CD4-positive, alpha-beta T cell treated with Interleukin-17A for 1 hour (primary cell): ENCODE results near the gene MMP25.
"Not testable (repeated sequence)": the region's sequence is repeated elsewhere in the genome, so short reads cannot be mapped to it uniquely, and the experiment has no call there.

Experiments used
- DNase-seq: peaks from one replicate; pipeline ENCODE4 v3.0.0-alpha.2; 2020

MMP25 gene

GRCh38 chr16:3074860-3075522 lies 28.6 kb downstream of the MMP25 start:
- peak; percentile 90 for DNase-seq

- DNase-seq = peak; percentile 37
Measured at GRCh38 chr16:3075523-3075915, 29.2 kb downstream of the MMP25 start.

GRCh38 chr16:3075946-3076345 lies 29.6 kb downstream of the MMP25 start:
- DNase-seq = not testable (repeated sequence)

GRCh38 chr16:3076577-3076976 lies 30.2 kb downstream of the MMP25 start:
- no peak for DNase-seq

- no peak for DNase-seq
Measured at GRCh38 chr16:3080024-3080423, 33.7 kb downstream of the MMP25 start.

GRCh38 chr16:3081957-3082356 lies 35.6 kb downstream of the MMP25 start:
- not testable (repeated sequence) for DNase-seq

- DNase-seq = not testable (repeated sequence)
Measured at GRCh38 chr16:3083408-3083807, 37.0 kb downstream of the MMP25 start.

- DNase-seq = no peak
Measured at GRCh38 chr16:3084491-3084890, 38.1 kb downstream of the MMP25 start.

- no peak for DNase-seq
Measured at GRCh38 chr16:3084969-3085670, 38.8 kb downstream of the MMP25 start.

- no peak for DNase-seq
Measured at GRCh38 chr16:3085868-3086595, 39.7 kb downstream of the MMP25 start.

GRCh38 chr16:3086596-3087242 lies 40.4 kb downstream of the MMP25 start:
- DNase-seq = no peak

- DNase-seq = no peak
Measured at GRCh38 chr16:3087243-3088235, 41.2 kb downstream of the MMP25 start.

GRCh38 chr16:3088450-3088849 lies 42.1 kb downstream of the MMP25 start:
- no peak for DNase-seq

GRCh38 chr16:3088925-3089716 lies 42.8 kb downstream of the MMP25 start:
- DNase-seq = no peak

- DNase-seq = no peak
Measured at GRCh38 chr16:3089717-3090592, 43.6 kb downstream of the MMP25 start.

GRCh38 chr16:3091551-3091950 lies 45.2 kb downstream of the MMP25 start:
- no peak for DNase-seq

- no peak for DNase-seq
Measured at GRCh38 chr16:3092501-3092941, 46.2 kb downstream of the MMP25 start.

- DNase-seq = peak; percentile 81
Measured at GRCh38 chr16:3094289-3095027, 48.1 kb downstream of the MMP25 start.

GRCh38 chr16:3095869-3096268 lies 49.5 kb downstream of the MMP25 start:
- peak; percentile 85 for DNase-seq
